CD14-positive monocyte (primary cell): ENCODE results near the gene G6PD. TPM values are rescaled to one million over a fixed set of nuclear protein-coding genes. Genes with fewer than 3 reads are reported as not detected.

Experiments used
- DNase-seq, 3 donors: peaks; one replicate each; pipeline ENCODE4 v3.0.0-alpha.2; 2011 to 2022
- H2AFZ ChIP-seq: 2 replicates; pipeline ENCODE4 v1.6.0; 2012; ENCODE audit warnings: mild to moderate bottlenecking, low read depth, low read length, inconsistent platforms; ENCODE audit not compliant: insufficient read depth, poor library complexity, severe bottlenecking
- H3K27ac ChIP-seq, 2 donors: 1 replicate in 1 of 2; 2 replicates in 1 of 2; pipeline ENCODE4 v1.5.1; 2012 to 2013; ENCODE audit warnings: low read length in 2 of 2, control low read depth in 1 of 2, inconsistent platforms in 1 of 2, low read depth in 1 of 2, mild to moderate bottlenecking in 1 of 2
- H3K27me3 ChIP-seq, 2 donors: one replicate each; pipeline versions ENCODE4 v1.6.0 to v1.6.1; 2011 to 2013; ENCODE audit warnings: low read length in 2 of 2; ENCODE audit not compliant: control insufficient read depth in 2 of 2, insufficient read depth in 2 of 2
- H3K36me3 ChIP-seq, 2 donors: replicated peaks in 1 of 2; 1 replicate in 1 of 2; 2 replicates in 1 of 2; pipeline versions ENCODE4 v1.5.1 to v1.6.1; 2012 to 2013; ENCODE audit warnings: low read length in 2 of 2, control low read depth in 1 of 2, inconsistent platforms in 1 of 2, mild to moderate bottlenecking in 1 of 2; ENCODE audit not compliant: insufficient read depth in 2 of 2, control insufficient read depth in 1 of 2
- H3K4me1 ChIP-seq, 2 donors: 1 replicate in 1 of 2; 2 replicates in 1 of 2; pipeline versions ENCODE4 v1.5.1 to v1.6.1; 2012 to 2013; ENCODE audit warnings: low read length in 2 of 2, control low read depth in 1 of 2, inconsistent platforms in 1 of 2, mild to moderate bottlenecking in 1 of 2, moderate library complexity in 1 of 2; ENCODE audit not compliant: insufficient read depth in 2 of 2, control insufficient read depth in 1 of 2
- H3K4me2 ChIP-seq: replicated peaks from 2 replicates; pipeline ENCODE3; 2012; ENCODE audit warnings: low read length, moderate library complexity, mild to moderate bottlenecking; ENCODE audit not compliant: poor library complexity, severe bottlenecking; ENCODE audit errors: extremely low read depth
- H3K4me3 ChIP-seq, 3 experiments: fragments of 200-600 bp in 1 of 3; sonication (generic) in 1 of 3; replicated peaks in 1 of 3; 1 replicate in 2 of 3; 2 replicates in 1 of 3; pipeline ENCODE4 v1.5.1; 2011 to 2013; ENCODE audit warnings: low read length in 3 of 3, mild to moderate bottlenecking in 3 of 3, control low read depth in 2 of 3, low read depth in 2 of 3, inconsistent platforms in 1 of 3, moderate library complexity in 1 of 3
- H3K79me2 ChIP-seq: 2 replicates; pipeline ENCODE4 v1.6.0; 2012; ENCODE audit warnings: mild to moderate bottlenecking, control low read depth, inconsistent platforms, low read length, moderate library complexity; ENCODE audit not compliant: insufficient read depth
- H3K9ac ChIP-seq: 2 replicates; pipeline ENCODE4 v1.6.0; 2017; ENCODE audit warnings: low read length, mild to moderate bottlenecking; ENCODE audit not compliant: insufficient read depth, poor library complexity, severe bottlenecking
- H3K9me3 ChIP-seq, 2 donors: replicated peaks in 1 of 2; 1 replicate in 1 of 2; 2 replicates in 1 of 2; pipeline versions ENCODE4 v1.5.1 to v1.6.1; 2012 to 2013; ENCODE audit warnings: low read length in 2 of 2, control low read depth in 1 of 2; ENCODE audit not compliant: control insufficient read depth in 1 of 2, insufficient read depth in 1 of 2
- H4K20me1 ChIP-seq: 2 replicates; pipeline ENCODE4 v1.6.0; 2012; ENCODE audit warnings: mild to moderate bottlenecking, low read length, control low read depth, moderate library complexity; ENCODE audit not compliant: insufficient read depth
- H3K27ac Mint-ChIP-seq, 7 donors: one replicate each; pipeline ENCODE4 v1.8.0; 2020; ENCODE audit warnings: mild to moderate bottlenecking in 7 of 7, mixed read lengths in 7 of 7, moderate library complexity in 6 of 7, inconsistent platforms in 2 of 7
- H3K27me3 Mint-ChIP-seq, 3 donors: one replicate each; pipeline ENCODE4 v1.8.0; 2021 to 2022; ENCODE audit warnings: low read depth in 3 of 3, mild to moderate bottlenecking in 3 of 3, mixed read lengths in 3 of 3, moderate library complexity in 3 of 3, inconsistent platforms in 1 of 3
- H3K36me3 Mint-ChIP-seq, 2 donors: one replicate each; pipeline ENCODE4 v1.8.0; 2020; ENCODE audit warnings: mixed read lengths in 2 of 2, inconsistent platforms in 1 of 2, mild to moderate bottlenecking in 1 of 2
- H3K4me1 Mint-ChIP-seq: one replicate; pipeline ENCODE4 v1.8.0; 2020; ENCODE audit warnings: mild to moderate bottlenecking, mixed read lengths
- H3K4me3 Mint-ChIP-seq, 2 donors: one replicate each; pipeline ENCODE4 v1.8.0; 2020; ENCODE audit warnings: mild to moderate bottlenecking in 2 of 2, mixed read lengths in 2 of 2, moderate library complexity in 1 of 2
- H3K9me3 Mint-ChIP-seq, 7 donors: one replicate each; pipeline ENCODE4 v1.8.0; 2020 to 2022; ENCODE audit warnings: mixed read lengths in 7 of 7, mild to moderate bottlenecking in 6 of 7, moderate library complexity in 6 of 7, inconsistent platforms in 2 of 7
- CTCF ChIP-seq: fragments of 200-600 bp; IDR thresholded peaks from one replicate; pipeline ENCODE4 v1.8.0; 2022; ENCODE audit warnings: antibody characterized with exemption, mild to moderate bottlenecking
- WGBS: methylation state at CpG from one replicate; pipeline ENCODE4 v1.1.5; 2013; ENCODE audit warnings: missing lambda C conversion rate; ENCODE audit not compliant: insufficient coverage; 5-methylcytosine and 5-hydroxymethylcytosine counted together
- intact Hi-C, 2 donors: fragments of 100-400 bp; cut with micrococcal nuclease; formaldehyde crosslinking; loops; one replicate each; pipeline versions ENCODE4 v1.15.0 to v1.15.1; 2023
- polyA plus RNA-seq, 3 donors: library from polyadenylated mRNA; depleted of rRNA in 1 of 3; unstranded in 2 of 3; stranded (reverse) in 1 of 3; fragments of 300-500 nt in 2 of 3; fragments of >200 nt in 1 of 3; fragmentation: Illumina TruSeq in 2 of 3; gene quantifications; 1 replicate in 2 of 3; 2 replicates in 1 of 3; pipeline ENCODE4 v1.2.3, GENCODE V29; 2012 to 2021

The G6PD gene
- polyA plus RNA-seq, 3 donors = 10.7 to 165 (median 14.7) TPM

- Histone ChIP-seq H3K79me2 (peaks cover 3% of the 10 kb centered on the region), H3K27me3 (no peaks in the 10 kb centered on the region), H3K27ac (peak overlapping the region in 1 of 2 donors; percentile 84), H2AFZ (peak overlapping the region; percentile 60), H3K9me3 (peaks cover 0 to 10% of the 10 kb centered on the region in 2 donors), H3K4me3 (peak overlapping the region in 1 of 3 experiments; percentile 81), H3K9ac (peak overlapping the region; percentile 61), H3K4me1 (peaks cover 13 to 14% of the 10 kb centered on the region in 2 donors), H3K36me3 (no peaks in the 10 kb centered on the region), H4K20me1 (no peaks in the 10 kb centered on the region), H3K4me2 (peak overlapping the region; percentile 75)
- peaks cover 0 to 2% of the 10 kb centered on the region in 2 donors for H3K36me3 Mint-ChIP-seq
- H3K27ac Mint-ChIP-seq = peak overlapping the region in 1 of 7 donors; percentile 89
- WGBS = 88% methylated on average over 19 of the region's 25 CpGs
- peaks cover 0 to 26% (median 6%) of the 10 kb centered on the region in 7 donors for H3K9me3 Mint-ChIP-seq
- H3K4me1 Mint-ChIP-seq = peaks cover 11% of the 10 kb centered on the region
- peaks cover 0 to 8% (median 0%) of the 10 kb centered on the region in 3 donors for H3K27me3 Mint-ChIP-seq
- DNase-seq = no peak
- intact Hi-C loops = loop anchor here in 1 of 2 donors (5.0 kb wide), 1 partner anchor 110 kb away; the partner anchor contains the start of gene DNASE1L1
- H3K4me3 Mint-ChIP-seq = no peak overlapping the region
- no peak for TF ChIP-seq CTCF
These were observed 29.4 kb downstream of the G6PD start for GRCh38 chrX:154517101-154517781.

- H3K27me3 Mint-ChIP-seq = peaks cover 0 to 8% (median 0%) of the 10 kb centered on the region in 3 donors
These were observed 30.0 kb downstream of the G6PD start for GRCh38 chrX:154516656-154517100.

More at GRCh38 chrX:154516656-154517100, 30.0 kb downstream of the G6PD start:
- H3K4me1 Mint-ChIP-seq = peaks cover 11% of the 10 kb centered on the region
- H3K4me2 ChIP-seq = peak overlapping the region; percentile 75
- no peak for TF ChIP-seq CTCF
- peaks cover 3% of the 10 kb centered on the region for H3K79me2 ChIP-seq
- peak overlapping the region; percentile 84 to 88 for H3K4me3 Mint-ChIP-seq
- peak in 2 of 3 donors; percentile 14 to 21 for DNase-seq
- H3K27ac ChIP-seq = peak overlapping the region; percentile 83 to 84
- peak overlapping the region; percentile 34 to 81 (median 59) for H3K4me3 ChIP-seq
- 8% methylated on average over 8 of the region's 19 CpGs for WGBS
- peaks cover 0 to 2% of the 10 kb centered on the region in 2 donors for H3K36me3 Mint-ChIP-seq
- H3K27ac Mint-ChIP-seq = peak overlapping the region; percentile 84 to 96 (median 90)
- H3K9me3 ChIP-seq = peaks cover 0 to 10% of the 10 kb centered on the region in 2 donors
- peaks cover 0 to 26% (median 6%) of the 10 kb centered on the region in 7 donors for H3K9me3 Mint-ChIP-seq
- no peaks in the 10 kb centered on the region for H4K20me1 ChIP-seq
- peaks cover 13 to 14% of the 10 kb centered on the region in 2 donors for H3K4me1 ChIP-seq
- H3K36me3 ChIP-seq = no peaks in the 10 kb centered on the region
- intact Hi-C loops = loop anchor here in 1 of 2 donors (5.0 kb wide), 1 partner anchor 109 kb away; the partner anchor contains the start of gene DNASE1L1
- peak overlapping the region; percentile 61 for H3K9ac ChIP-seq
- H3K27me3 ChIP-seq = no peaks in the 10 kb centered on the region
- H2AFZ ChIP-seq = peak overlapping the region; percentile 60
